SU-DHL-6 (cell line): Measurements from ENCODE around the gene GTF3C2.

Experiments
- H2AFZ ChIP-seq: fragments of 200-600 bp; sonication (generic); 2 replicates; pipeline ENCODE4 v1.6.1; 2014; ENCODE audit warnings: low read depth, mild to moderate bottlenecking, moderate library complexity, mixed read lengths, antibody characterized with exemption, low read length; ENCODE audit not compliant: severe bottlenecking
- H3F3A ChIP-seq: fragments of 200-600 bp; shearing (Covaris generic); 2 replicates; pipeline ENCODE4 v1.6.0; 2016; ENCODE audit warnings: antibody characterized with exemption, mild to moderate bottlenecking; ENCODE audit not compliant: insufficient read depth
- H3K27ac ChIP-seq: fragments of 200-600 bp; sonication (generic); 2 replicates; pipeline ENCODE4 v1.5.1; 2016; ENCODE audit warnings: low read depth, mild to moderate bottlenecking, low read length, moderate library complexity, mixed read lengths
- H3K27me3 ChIP-seq: fragments of 200-600 bp; sonication (generic), shearing (Covaris generic); 2 replicates; pipeline ENCODE4 v1.6.0; 2014; ENCODE audit warnings: mild to moderate bottlenecking, low read length
- H3K36me3 ChIP-seq: fragments of 200-600 bp; sonication (generic); 2 replicates; pipeline ENCODE4 v1.6.1; 2014; ENCODE audit warnings: mild to moderate bottlenecking, low read length, mixed read lengths
- H3K4me2 ChIP-seq: fragments of 300-600, 200-600 bp; shearing (Covaris generic), sonication (generic); 2 replicates; pipeline ENCODE4 v1.6.0; 2014; ENCODE audit warnings: low read length, low read depth, mild to moderate bottlenecking; ENCODE audit not compliant: poor library complexity, severe bottlenecking
- H3K4me3 ChIP-seq: fragments of 200-600 bp; sonication (generic); 2 replicates; pipeline ENCODE4 v1.5.1; 2014; ENCODE audit warnings: antibody characterized with exemption, low read length, mild to moderate bottlenecking, mixed read lengths; ENCODE audit not compliant: insufficient read depth, poor library complexity, severe bottlenecking
- H3K79me2 ChIP-seq: fragments of 200-600 bp; sonication (generic); 2 replicates; pipeline ENCODE4 v1.6.1; 2014; ENCODE audit warnings: mild to moderate bottlenecking, low read length, moderate library complexity; ENCODE audit not compliant: insufficient read depth
- H3K9ac ChIP-seq: fragments of 200-600 bp; sonication (generic); 2 replicates; pipeline ENCODE4 v1.7.0; 2014; ENCODE audit warnings: mild to moderate bottlenecking, low read length
- H3K9me2 ChIP-seq: fragments of 200-600 bp; sonication (generic); replicated peaks from 2 replicates; pipeline ENCODE4 v1.6.1; 2014; ENCODE audit warnings: low read length; ENCODE audit not compliant: insufficient read depth
- H3K9me3 ChIP-seq: fragments of 200-600 bp; sonication (generic); 2 replicates; pipeline ENCODE4 v1.6.1; 2014; ENCODE audit warnings: low read length, mixed read lengths; ENCODE audit not compliant: insufficient read depth
- H4K20me1 ChIP-seq: fragments of 200-600 bp; sonication (generic); 2 replicates; pipeline ENCODE4 v1.6.1; 2014; ENCODE audit warnings: low read depth, mild to moderate bottlenecking, antibody characterized with exemption, low read length, moderate library complexity, mixed read lengths
- EZH2phosphoT487 ChIP-seq: fragments of 200-600 bp; sonication (generic), shearing (Covaris generic); conservative IDR thresholded peaks from 2 replicates; pipeline ENCODE4 v1.6.1; 2018; ENCODE audit warnings: mild to moderate bottlenecking, antibody characterized with exemption, low read length, moderate library complexity, mixed read lengths
- TF ChIP-seq, protein P1 (sequence below): fragments of 200-600 bp; sonication (generic); IDR thresholded peaks from one replicate; pipeline ENCODE4 v1.5.1; 2017; ENCODE audit warnings: antibody characterized with exemption, mild to moderate bottlenecking, low read length, moderate library complexity; ENCODE audit not compliant: insufficient read depth, poor library complexity, severe bottlenecking

The GTF3C2 gene

DNA sequence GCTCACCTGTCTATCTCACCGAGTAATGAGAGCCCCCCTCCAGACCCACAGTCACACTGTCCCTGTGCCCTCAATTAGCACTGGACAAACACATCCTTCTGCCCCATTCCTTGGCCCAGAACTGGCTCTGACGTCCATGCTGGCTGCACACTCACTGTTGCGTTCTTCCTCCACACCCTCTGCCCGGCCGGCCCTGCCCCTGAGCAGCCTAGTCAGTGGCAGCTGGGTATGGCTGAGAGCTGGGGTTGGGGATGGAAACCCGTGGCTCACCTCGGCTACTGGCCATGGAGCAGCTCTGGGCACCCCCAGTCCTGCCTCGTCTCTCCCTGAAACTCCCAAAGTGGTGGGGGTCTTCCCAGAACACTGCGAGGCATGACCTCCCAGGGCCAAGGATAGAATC, 41.9 kb downstream of the GTF3C2 start:
- H3K9me3 ChIP-seq, result no peaks in the 10 kb centered on the region
- no peak overlapping the region for H3K27ac ChIP-seq
- no peaks in the 10 kb centered on the region for H3K79me2 ChIP-seq
- H3K36me3 ChIP-seq, result no peaks in the 10 kb centered on the region
- no peak overlapping the region for H3K9ac ChIP-seq
- no peak for TF ChIP-seq EZH2phosphoT487
- TF ChIP-seq, protein P1, sequence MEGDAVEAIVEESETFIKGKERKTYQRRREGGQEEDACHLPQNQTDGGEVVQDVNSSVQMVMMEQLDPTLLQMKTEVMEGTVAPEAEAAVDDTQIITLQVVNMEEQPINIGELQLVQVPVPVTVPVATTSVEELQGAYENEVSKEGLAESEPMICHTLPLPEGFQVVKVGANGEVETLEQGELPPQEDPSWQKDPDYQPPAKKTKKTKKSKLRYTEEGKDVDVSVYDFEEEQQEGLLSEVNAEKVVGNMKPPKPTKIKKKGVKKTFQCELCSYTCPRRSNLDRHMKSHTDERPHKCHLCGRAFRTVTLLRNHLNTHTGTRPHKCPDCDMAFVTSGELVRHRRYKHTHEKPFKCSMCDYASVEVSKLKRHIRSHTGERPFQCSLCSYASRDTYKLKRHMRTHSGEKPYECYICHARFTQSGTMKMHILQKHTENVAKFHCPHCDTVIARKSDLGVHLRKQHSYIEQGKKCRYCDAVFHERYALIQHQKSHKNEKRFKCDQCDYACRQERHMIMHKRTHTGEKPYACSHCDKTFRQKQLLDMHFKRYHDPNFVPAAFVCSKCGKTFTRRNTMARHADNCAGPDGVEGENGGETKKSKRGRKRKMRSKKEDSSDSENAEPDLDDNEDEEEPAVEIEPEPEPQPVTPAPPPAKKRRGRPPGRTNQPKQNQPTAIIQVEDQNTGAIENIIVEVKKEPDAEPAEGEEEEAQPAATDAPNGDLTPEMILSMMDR, result no peak
- H2AFZ ChIP-seq, result no peak overlapping the region
- no peak overlapping the region for H3K4me3 ChIP-seq
- H4K20me1 ChIP-seq, result no peaks in the 10 kb centered on the region
- H3K27me3 ChIP-seq, result no peaks in the 10 kb centered on the region
- H3F3A ChIP-seq, result no peaks in the 10 kb centered on the region
- H3K9me2 ChIP-seq, result no peaks in the 10 kb centered on the region
- no peak overlapping the region for H3K4me2 ChIP-seq

DNA sequence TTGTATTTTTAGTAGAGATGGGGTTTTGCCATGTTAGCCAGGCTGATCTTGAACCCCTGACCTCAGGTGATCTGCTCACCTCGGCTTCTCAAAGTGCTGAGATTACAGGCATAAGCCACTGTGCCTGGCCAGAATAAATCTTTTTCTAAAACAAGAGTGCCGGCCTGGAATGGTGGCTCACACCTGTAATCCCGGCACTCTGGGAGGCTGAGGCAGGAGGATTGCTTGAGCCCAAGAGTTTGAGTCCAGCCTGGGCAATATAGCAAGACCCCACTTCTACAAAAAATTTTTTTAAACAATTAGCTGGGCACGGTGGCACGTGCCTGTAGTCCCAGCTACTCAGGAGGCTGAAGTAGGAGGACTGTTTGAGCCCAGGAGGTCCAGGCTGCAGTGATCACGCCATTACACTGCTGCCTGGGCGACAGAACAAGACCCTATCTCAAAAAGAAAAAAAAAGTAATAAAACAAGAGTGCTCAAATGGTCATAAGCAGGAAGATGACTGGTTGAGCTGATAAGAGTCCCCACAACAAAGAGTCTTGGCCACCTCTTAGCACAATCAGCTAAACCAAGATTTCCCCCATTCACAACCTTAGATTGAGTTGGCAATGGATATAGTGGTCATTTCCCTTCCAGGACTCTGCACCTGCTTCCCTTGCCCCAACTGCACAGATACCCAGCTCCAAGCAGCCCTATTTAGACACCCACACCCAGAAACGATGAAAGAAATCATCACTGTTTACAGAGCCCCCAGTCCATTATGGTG, 42.5 kb downstream of the GTF3C2 start:
- no peak for TF ChIP-seq EZH2phosphoT487
- TF ChIP-seq, protein P1, result no peak
- Histone ChIP-seq H3K4me3 (no peak overlapping the region), H4K20me1 (no peaks in the 10 kb centered on the region), H3K36me3 (no peaks in the 10 kb centered on the region), H2AFZ (no peak overlapping the region), H3K27ac (no peak overlapping the region), H3K79me2 (no peaks in the 10 kb centered on the region), H3K4me2 (no peak overlapping the region), H3K9ac (no peak overlapping the region), H3K27me3 (no peaks in the 10 kb centered on the region), H3K9me3 (no peaks in the 10 kb centered on the region), H3K9me2 (no peaks in the 10 kb centered on the region), H3F3A (no peaks in the 10 kb centered on the region)

DNA sequence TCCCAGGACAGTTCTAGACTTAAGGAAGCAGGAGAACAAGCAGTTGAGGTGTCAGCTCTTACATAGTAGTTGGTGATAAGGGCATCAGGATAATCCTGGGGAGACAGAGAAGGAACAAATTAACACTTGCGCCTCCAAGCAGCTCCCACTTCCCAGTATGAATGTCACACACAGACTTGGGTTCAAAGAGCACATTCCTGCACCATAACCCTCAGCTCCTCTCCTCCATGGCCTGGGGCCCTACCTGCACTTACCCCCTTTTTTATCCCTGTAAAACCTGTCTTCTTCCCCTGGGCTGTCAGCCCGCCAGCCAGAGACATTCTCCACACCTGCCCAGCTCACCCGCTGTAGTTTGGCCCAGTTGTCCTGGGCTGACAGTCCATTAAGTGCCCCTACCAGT, 44.4 kb downstream of the GTF3C2 start:
- Histone ChIP-seq H3K9me3 (no peaks in the 10 kb centered on the region), H3K9ac (no peak overlapping the region), H3K36me3 (no peaks in the 10 kb centered on the region), H3K27me3 (no peaks in the 10 kb centered on the region), H3K4me3 (no peak overlapping the region), H3K4me2 (no peak overlapping the region), H3F3A (no peaks in the 10 kb centered on the region), H2AFZ (no peak overlapping the region), H3K9me2 (no peaks in the 10 kb centered on the region), H3K27ac (no peak overlapping the region), H3K79me2 (no peaks in the 10 kb centered on the region), H4K20me1 (no peaks in the 10 kb centered on the region)
- no peak for TF ChIP-seq EZH2phosphoT487
- TF ChIP-seq, protein P1, result no peak
